ENCODE measurements around the gene ANKZF1.

DNA sequence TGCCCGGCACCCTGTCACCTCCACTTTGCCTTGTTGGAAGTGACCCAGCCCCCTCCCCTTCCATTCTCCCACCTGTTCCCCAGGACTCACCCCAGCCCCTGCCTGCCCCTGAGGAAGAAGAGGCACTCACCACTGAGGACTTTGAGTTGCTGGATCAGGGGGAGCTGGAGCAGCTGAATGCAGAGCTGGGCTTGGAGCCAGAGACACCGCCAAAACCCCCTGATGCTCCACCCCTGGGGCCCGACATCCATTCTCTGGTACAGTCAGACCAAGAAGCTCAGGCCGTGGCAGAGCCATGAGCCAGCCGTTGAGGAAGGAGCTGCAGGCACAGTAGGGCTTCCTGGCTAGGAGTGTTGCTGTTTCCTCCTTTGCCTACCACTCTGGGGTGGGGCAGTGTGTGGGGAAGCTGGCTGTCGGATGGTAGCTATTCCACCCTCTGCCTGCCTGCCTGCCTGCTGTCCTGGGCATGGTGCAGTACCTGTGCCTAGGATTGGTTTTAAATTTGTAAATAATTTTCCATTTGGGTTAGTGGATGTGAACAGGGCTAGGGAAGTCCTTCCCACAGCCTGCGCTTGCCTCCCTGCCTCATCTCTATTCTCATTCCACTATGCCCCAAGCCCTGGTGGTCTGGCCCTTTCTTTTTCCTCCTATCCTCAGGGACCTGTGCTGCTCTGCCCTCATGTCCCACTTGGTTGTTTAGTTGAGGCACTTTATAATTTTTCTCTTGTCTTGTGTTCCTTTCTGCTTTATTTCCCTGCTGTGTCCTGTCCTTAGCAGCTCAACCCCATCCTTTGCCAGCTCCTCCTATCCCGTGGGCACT is 47.1 kb upstream of the ANKZF1 start:
- TF ChIP-seq POLR2A (IDR thresholded peaks at IDR 0.05; ENCODE audit: low read depth, low read length) (no peak), TAF1 (IDR thresholded peaks at IDR 0.05; ENCODE audit: borderline replicate concordance, low read depth, low read length) (no peak)

Data from GM12892 (cell line).